ENCODE measurements around the gene RBM10.

The RBM10 gene

GRCh38 chrX:47222751-47223350, 77.8 kb downstream of the RBM10 start:
- no peak for DNase-seq

GRCh38 chrX:47223476-47224250, 78.6 kb downstream of the RBM10 start:
- no peak for DNase-seq

GRCh38 chrX:47224266-47224895, 79.4 kb downstream of the RBM10 start:
- DNase-seq: no peak

GRCh38 chrX:47224896-47225290, 79.9 kb downstream of the RBM10 start:
- no peak for DNase-seq

GRCh38 chrX:47226071-47226470, 81.0 kb downstream of the RBM10 start:
- no peak for DNase-seq

GRCh38 chrX:47226531-47227333, 81.7 kb downstream of the RBM10 start:
- no peak for DNase-seq

GRCh38 chrX:47227334-47227583, 82.2 kb downstream of the RBM10 start:
- no peak for DNase-seq

GRCh38 chrX:47228550-47229270, 83.7 kb downstream of the RBM10 start:
- no peak for DNase-seq

GRCh38 chrX:47229427-47229826, 84.4 kb downstream of the RBM10 start:
- no peak for DNase-seq

GRCh38 chrX:47230136-47230868, 85.3 kb downstream of the RBM10 start:
- no peak for DNase-seq

GRCh38 chrX:47231167-47231566, 86.1 kb downstream of the RBM10 start:
- DNase-seq: no peak

GRCh38 chrX:47232197-47232802, 87.3 kb downstream of the RBM10 start:
- DNase-seq: no peak

GRCh38 chrX:47232803-47233332, 87.8 kb downstream of the RBM10 start, which contains the start of gene USP11:
USP11 (plus strand) TSS chrX:47233009; CDS start chrX:47233044, 35 bp downstream.
- peak; percentile 77 for DNase-seq

GRCh38 chrX:47233333-47234113, 88.5 kb downstream of the RBM10 start:
- DNase-seq: peak; percentile 96

GRCh38 chrX:47234583-47234982, 89.6 kb downstream of the RBM10 start:
- DNase-seq: no peak

- DNase-seq: no peak
Observed at GRCh38 chrX:47235691-47236103, 90.7 kb downstream of the RBM10 start.
